GM12892 (cell line): ENCODE data around the gene FARP1.

Source experiments
- POLR2A ChIP-seq: IDR thresholded peaks from 2 replicates; pipeline ENCODE4 v1.6.1; 2011; ENCODE audit warnings: low read depth, low read length, control low read depth
- POLR2AphosphoS5 ChIP-seq: IDR thresholded peaks from 2 replicates; pipeline ENCODE4 v1.6.1; 2011; ENCODE audit warnings: low read depth, low read length, control low read depth
- TAF1 ChIP-seq: IDR thresholded peaks from 2 replicates; pipeline ENCODE4 v1.6.1; 2011; ENCODE audit warnings: low read depth, mild to moderate bottlenecking, control low read depth, low read length, borderline replicate concordance

DNA sequence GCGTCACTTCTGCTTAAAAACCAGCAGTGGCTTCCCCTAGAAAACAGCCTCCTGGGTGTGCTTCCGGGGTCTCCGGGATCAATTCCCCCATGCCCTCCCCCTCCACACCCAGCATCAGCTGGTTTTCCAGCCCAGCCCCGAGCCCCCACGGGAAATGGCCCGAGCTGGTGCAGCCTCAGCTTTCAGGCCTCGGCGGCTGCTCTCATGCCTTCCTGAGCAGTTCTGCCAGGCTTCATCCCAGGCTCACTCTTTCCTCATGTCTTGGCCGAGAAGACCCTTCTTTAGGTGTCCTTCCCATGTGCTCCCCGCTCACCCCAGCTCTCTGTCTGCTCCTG, 137.2 kb downstream of the FARP1 start:
- no peak for TF ChIP-seq POLR2AphosphoS5
- TF ChIP-seq POLR2A, result no peak
- no peak for TF ChIP-seq TAF1
